ENCODE measurements around the gene MIS12. TPM values are rescaled to one million over a fixed set of nuclear protein-coding genes. Genes with fewer than 3 reads are reported as not detected.

Gene MIS12
- total RNA-seq, 1 donor from 2014 or later = 14.0 TPM

GRCh38 chr17:5526821-5527598 lies 40.6 kb downstream of the MIS12 start:
- Mint-ChIP-seq H3K36me3 (ENCODE audit: low read depth) (peaks cover 3% of the 10 kb centered on the region), H3K4me3 (ENCODE audit: unreplicated experiment) (no peak overlapping the region), H3K27me3 (ENCODE audit: low read depth) (no peaks in the 10 kb centered on the region), H3K4me1 (ENCODE audit: low read depth) (peaks cover 18% of the 10 kb centered on the region), H3K27ac (ENCODE audit: unreplicated experiment) (peak overlapping the region; percentile 96), H3K9me3 (ENCODE audit: low read depth) (no peaks in the 10 kb centered on the region)
- TF ChIP-seq CTCF (IDR thresholded peaks at IDR 0.05) = no peak
- DNase-seq (ENCODE audit: low spot score) = no peak

GRCh38 chr17:5527601-5528250 lies 41.4 kb downstream of the MIS12 start:
- no peak for DNase-seq (ENCODE audit: low spot score)
- Mint-ChIP-seq H3K4me1 (ENCODE audit: low read depth) (peaks cover 18% of the 10 kb centered on the region), H3K36me3 (ENCODE audit: low read depth) (peaks cover 3% of the 10 kb centered on the region), H3K4me3 (ENCODE audit: unreplicated experiment) (no peak overlapping the region), H3K27ac (ENCODE audit: unreplicated experiment) (peak overlapping the region; percentile 96), H3K27me3 (ENCODE audit: low read depth) (no peaks in the 10 kb centered on the region), H3K9me3 (ENCODE audit: low read depth) (no peaks in the 10 kb centered on the region)
- no peak for TF ChIP-seq CTCF (IDR thresholded peaks at IDR 0.05)

- H3K9me3 Mint-ChIP-seq (ENCODE audit: low read depth) = no peaks in the 10 kb centered on the region
- peaks cover 18% of the 10 kb centered on the region for H3K4me1 Mint-ChIP-seq (ENCODE audit: low read depth)
- H3K4me3 Mint-ChIP-seq (ENCODE audit: unreplicated experiment) = no peak overlapping the region
- no peaks in the 10 kb centered on the region for H3K27me3 Mint-ChIP-seq (ENCODE audit: low read depth)
- H3K27ac Mint-ChIP-seq (ENCODE audit: unreplicated experiment) = no peak overlapping the region
- peaks cover 3% of the 10 kb centered on the region for H3K36me3 Mint-ChIP-seq (ENCODE audit: low read depth)
- DNase-seq (ENCODE audit: low spot score) = no peak
- TF ChIP-seq CTCF (IDR thresholded peaks at IDR 0.05) = no peak
Observed at GRCh38 chr17:5530265-5531084, 44.1 kb downstream of the MIS12 start.

GRCh38 chr17:5531085-5531418 lies 44.7 kb downstream of the MIS12 start:
- Mint-ChIP-seq H3K4me1 (ENCODE audit: low read depth) (peaks cover 18% of the 10 kb centered on the region), H3K36me3 (ENCODE audit: low read depth) (peaks cover 3% of the 10 kb centered on the region), H3K9me3 (ENCODE audit: low read depth) (no peaks in the 10 kb centered on the region), H3K27me3 (ENCODE audit: low read depth) (no peaks in the 10 kb centered on the region), H3K27ac (ENCODE audit: unreplicated experiment) (no peak overlapping the region), H3K4me3 (ENCODE audit: unreplicated experiment) (no peak overlapping the region)
- no peak for DNase-seq (ENCODE audit: low spot score)
- TF ChIP-seq CTCF (IDR thresholded peaks at IDR 0.05) = no peak

- no peak overlapping the region for H3K27ac Mint-ChIP-seq (ENCODE audit: unreplicated experiment)
Observed at GRCh38 chr17:5532581-5532980, 46.2 kb downstream of the MIS12 start.

More at GRCh38 chr17:5532581-5532980, 46.2 kb downstream of the MIS12 start:
- Mint-ChIP-seq H3K27me3 (ENCODE audit: low read depth) (no peaks in the 10 kb centered on the region), H3K4me1 (ENCODE audit: low read depth) (peaks cover 3% of the 10 kb centered on the region), H3K9me3 (ENCODE audit: low read depth) (no peaks in the 10 kb centered on the region), H3K36me3 (ENCODE audit: low read depth) (peaks cover 3% of the 10 kb centered on the region), H3K4me3 (ENCODE audit: unreplicated experiment) (no peak overlapping the region)
- no peak for DNase-seq (ENCODE audit: low spot score)
- no peak for TF ChIP-seq CTCF (IDR thresholded peaks at IDR 0.05)
